Measurements from ENCODE around the gene KIAA1217.

The KIAA1217 gene

DNA sequence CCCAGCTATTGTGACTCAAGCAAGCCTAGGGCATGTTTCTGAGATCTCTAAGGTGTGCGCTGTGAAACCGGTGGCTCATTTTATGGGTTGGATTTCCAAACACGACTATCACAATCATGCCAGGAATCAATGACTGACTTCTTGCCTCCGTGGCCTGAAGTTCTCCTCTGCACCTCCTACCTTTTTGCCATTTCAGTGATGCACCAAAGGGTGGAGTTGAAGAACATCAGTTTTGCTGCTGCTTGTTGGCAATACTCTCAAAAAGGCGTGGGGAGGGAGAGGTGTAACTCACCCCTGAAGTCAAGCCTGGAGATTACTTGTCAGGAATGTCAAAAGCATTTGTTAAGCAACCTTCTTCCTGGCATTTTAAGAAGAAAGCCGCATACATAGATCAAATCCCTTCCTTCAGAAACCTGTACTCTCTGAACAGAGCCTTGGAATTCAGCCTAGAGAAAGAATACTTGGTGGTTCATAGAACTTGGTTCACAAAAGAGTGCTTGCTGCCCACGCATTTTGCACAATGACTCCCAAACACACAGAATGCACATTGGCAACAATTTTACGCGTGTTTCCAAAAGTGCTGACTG lies 41.0 kb downstream of the KIAA1217 start:
- H3K27ac ChIP-seq (ENCODE audit: low read length) = no peak overlapping the region
- no peaks in the 10 kb centered on the region for H3K9me3 ChIP-seq (ENCODE audit: insufficient read depth, low read depth, low read length)
- H3K4me3 ChIP-seq (ENCODE audit: low read length) = no peak overlapping the region
- no peaks in the 10 kb centered on the region for H3K36me3 ChIP-seq (ENCODE audit: insufficient read depth, low read depth, low read length)
- H3K27me3 ChIP-seq (ENCODE audit: insufficient read depth, low read length) = no peaks in the 10 kb centered on the region
- peaks cover 17% of the 10 kb centered on the region for H3K4me1 ChIP-seq (ENCODE audit: insufficient read depth, low read length)
- no peak overlapping the region for H3K9ac ChIP-seq (ENCODE audit: low read depth, low read length)

DNA sequence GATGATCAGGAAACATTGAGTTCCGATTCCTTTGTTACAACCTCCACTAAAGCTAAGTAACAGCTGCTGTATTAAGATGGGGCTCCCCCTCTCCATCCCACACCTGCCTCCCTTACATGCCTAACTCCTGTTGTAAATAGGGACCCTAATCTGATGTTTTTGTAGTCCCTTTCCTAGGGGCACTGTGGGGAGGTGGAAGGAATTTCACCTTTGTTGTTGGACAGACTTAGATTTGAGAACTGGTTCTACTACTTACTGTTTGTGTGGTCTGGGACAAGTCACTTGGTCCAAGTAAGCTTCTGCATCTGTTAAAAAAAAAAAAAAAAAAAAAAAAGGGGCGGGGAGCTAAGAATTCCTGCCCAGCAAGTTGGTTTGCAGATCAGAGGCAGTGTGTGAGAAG lies 42.6 kb downstream of the KIAA1217 start:
- no peaks in the 10 kb centered on the region for H3K9me3 ChIP-seq (ENCODE audit: insufficient read depth, low read depth, low read length)
- no peak overlapping the region for H3K4me3 ChIP-seq (ENCODE audit: low read length)
- no peaks in the 10 kb centered on the region for H3K27me3 ChIP-seq (ENCODE audit: insufficient read depth, low read length)
- no peak overlapping the region for H3K9ac ChIP-seq (ENCODE audit: low read depth, low read length)
- H3K27ac ChIP-seq (ENCODE audit: low read length) = no peak overlapping the region
- no peaks in the 10 kb centered on the region for H3K36me3 ChIP-seq (ENCODE audit: insufficient read depth, low read depth, low read length)
- H3K4me1 ChIP-seq (ENCODE audit: insufficient read depth, low read length) = peaks cover 28% of the 10 kb centered on the region

DNA sequence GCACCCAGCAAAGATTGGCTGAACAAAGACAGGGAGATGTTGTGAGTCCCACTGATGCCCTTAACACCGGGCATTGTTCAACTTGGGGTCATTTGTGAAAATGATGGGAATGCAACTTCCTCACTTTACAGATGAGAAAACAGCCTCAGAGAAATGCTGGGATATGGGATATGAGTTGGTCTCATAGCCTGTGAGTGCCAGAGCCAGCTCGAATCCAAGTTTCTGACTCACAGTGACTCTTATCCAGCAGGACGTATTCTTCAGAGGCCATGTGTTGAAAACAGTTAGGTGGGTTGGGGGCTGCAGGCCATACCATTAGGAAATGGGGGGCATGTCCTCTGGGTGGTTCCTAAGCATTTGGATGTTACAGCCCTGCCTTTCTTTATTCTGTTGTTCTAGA lies 45.2 kb downstream of the KIAA1217 start:
- no peaks in the 10 kb centered on the region for H3K9me3 ChIP-seq (ENCODE audit: insufficient read depth, low read depth, low read length)
- peaks cover 32% of the 10 kb centered on the region for H3K4me1 ChIP-seq (ENCODE audit: insufficient read depth, low read length)
- no peak overlapping the region for H3K4me3 ChIP-seq (ENCODE audit: low read length)
- H3K27ac ChIP-seq (ENCODE audit: low read length) = no peak overlapping the region
- no peaks in the 10 kb centered on the region for H3K36me3 ChIP-seq (ENCODE audit: insufficient read depth, low read depth, low read length)
- no peaks in the 10 kb centered on the region for H3K27me3 ChIP-seq (ENCODE audit: insufficient read depth, low read length)
- H3K9ac ChIP-seq (ENCODE audit: low read depth, low read length) = no peak overlapping the region

DNA sequence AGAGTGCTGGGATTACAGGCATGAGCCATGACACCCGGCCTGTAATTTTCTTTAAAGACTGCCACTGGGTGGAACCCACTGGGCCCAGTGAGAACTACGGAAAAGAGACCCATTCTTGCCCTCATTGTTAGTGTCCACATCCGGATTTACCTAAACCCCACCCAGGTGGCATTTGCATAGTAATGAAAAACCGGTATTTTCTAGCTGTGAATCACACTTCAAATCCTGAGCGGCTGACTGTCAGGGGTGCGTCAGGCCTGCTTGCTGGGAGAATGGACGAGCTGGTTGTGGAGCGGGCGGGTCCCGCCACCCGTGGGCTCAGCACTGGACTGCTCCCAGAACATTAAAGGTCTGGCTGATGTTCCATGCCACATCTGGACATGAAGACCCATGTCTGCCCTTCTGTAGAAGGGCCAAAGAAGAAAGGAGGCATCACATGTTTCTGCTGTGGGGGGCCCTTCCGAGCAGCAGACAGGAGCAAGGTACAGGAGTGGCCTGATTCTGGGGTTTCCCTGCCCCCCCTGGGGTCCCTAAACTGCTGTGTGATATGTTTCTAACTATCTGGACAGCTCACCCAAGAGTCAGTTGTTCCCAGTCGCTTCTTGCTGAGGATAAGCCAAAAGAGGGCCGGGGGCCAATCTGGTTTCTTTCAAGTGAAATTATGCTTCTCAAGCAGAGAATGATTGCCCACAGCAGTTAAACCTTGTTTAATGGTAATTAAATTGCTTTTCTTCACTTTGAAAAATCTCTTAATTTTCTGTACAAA lies 46.4 kb downstream of the KIAA1217 start:
- no peaks in the 10 kb centered on the region for H3K9me3 ChIP-seq (ENCODE audit: insufficient read depth, low read depth, low read length)
- H3K4me1 ChIP-seq (ENCODE audit: insufficient read depth, low read length) = peaks cover 26% of the 10 kb centered on the region; the same call in 1 of the 2 replicates
- H3K27me3 ChIP-seq (ENCODE audit: insufficient read depth, low read length) = no peaks in the 10 kb centered on the region
- H3K27ac ChIP-seq (ENCODE audit: low read length) = peak overlapping the region; percentile 53
- peak overlapping the region; percentile 24 for H3K4me3 ChIP-seq (ENCODE audit: low read length)
- H3K36me3 ChIP-seq (ENCODE audit: insufficient read depth, low read depth, low read length) = no peaks in the 10 kb centered on the region
- H3K9ac ChIP-seq (ENCODE audit: low read depth, low read length) = peak overlapping the region; percentile 43; the same call in 1 of the 2 replicates

DNA sequence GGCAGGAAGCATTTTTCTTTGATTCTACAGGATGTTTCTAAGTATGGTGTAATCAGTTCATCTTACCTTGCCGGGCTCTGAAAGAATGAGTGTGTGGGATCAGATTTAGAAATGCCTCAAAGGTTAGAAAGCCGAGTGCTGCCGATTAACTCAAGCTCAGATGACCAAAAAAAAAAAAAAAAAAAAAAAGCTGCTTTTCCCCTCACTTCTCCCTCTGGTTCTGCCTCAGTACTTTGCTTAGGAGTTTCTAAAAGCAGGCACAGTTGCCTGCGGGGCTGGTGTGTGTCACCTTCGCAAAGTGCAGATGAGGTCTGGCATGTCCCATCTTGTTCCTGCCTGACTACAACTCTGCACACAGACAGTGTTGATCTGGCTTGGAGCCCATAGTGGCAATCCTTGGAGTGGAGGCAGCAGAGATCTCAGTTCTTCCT lies 47.0 kb downstream of the KIAA1217 start:
- peak overlapping the region; percentile 43 for H3K9ac ChIP-seq (ENCODE audit: low read depth, low read length)
- H3K9me3 ChIP-seq (ENCODE audit: insufficient read depth, low read depth, low read length) = no peaks in the 10 kb centered on the region
- peak overlapping the region; percentile 24 for H3K4me3 ChIP-seq (ENCODE audit: low read length)
- peak overlapping the region; percentile 53 for H3K27ac ChIP-seq (ENCODE audit: low read length)
- no peaks in the 10 kb centered on the region for H3K36me3 ChIP-seq (ENCODE audit: insufficient read depth, low read depth, low read length)
- H3K27me3 ChIP-seq (ENCODE audit: insufficient read depth, low read length) = no peaks in the 10 kb centered on the region
- H3K4me1 ChIP-seq (ENCODE audit: insufficient read depth, low read length) = peaks cover 26% of the 10 kb centered on the region; the same call in 1 of the 2 replicates

DNA sequence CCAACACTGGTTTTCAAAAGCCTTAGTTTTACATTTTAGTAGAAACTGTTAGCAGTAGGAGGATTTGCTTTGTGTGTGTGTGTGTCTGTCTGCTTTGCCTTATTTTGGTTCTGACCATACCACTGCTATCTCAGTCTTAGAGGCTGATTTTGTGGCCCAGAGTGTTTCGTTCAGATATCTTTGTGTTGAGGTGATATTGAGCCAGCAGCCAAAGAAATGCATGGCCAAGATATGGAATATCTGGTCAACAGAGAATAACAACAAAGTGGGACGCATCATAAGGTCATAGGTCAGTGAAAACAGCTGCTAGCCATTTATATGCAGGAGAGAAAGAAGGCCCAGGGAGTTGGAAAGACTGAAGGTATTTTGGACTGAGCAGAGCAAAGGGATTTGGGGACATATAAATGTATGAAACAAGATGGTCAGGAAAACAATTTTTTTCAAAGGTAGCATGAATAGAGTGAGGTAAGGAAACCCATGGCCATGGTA lies 47.7 kb downstream of the KIAA1217 start:
- Histone ChIP-seq H3K4me1 (ENCODE audit: insufficient read depth, low read length) (peaks cover 22% of the 10 kb centered on the region; the same call in 1 of the 2 replicates), H3K27ac (ENCODE audit: low read length) (peak overlapping the region; percentile 53), H3K9me3 (ENCODE audit: insufficient read depth, low read depth, low read length) (no peaks in the 10 kb centered on the region), H3K4me3 (ENCODE audit: low read length) (peak overlapping the region; percentile 24; the same call in 1 of the 2 replicates), H3K9ac (ENCODE audit: low read depth, low read length) (peak overlapping the region; percentile 43; the same call in 1 of the 2 replicates), H3K36me3 (ENCODE audit: insufficient read depth, low read depth, low read length) (no peaks in the 10 kb centered on the region), H3K27me3 (ENCODE audit: insufficient read depth, low read length) (no peaks in the 10 kb centered on the region)

DNA sequence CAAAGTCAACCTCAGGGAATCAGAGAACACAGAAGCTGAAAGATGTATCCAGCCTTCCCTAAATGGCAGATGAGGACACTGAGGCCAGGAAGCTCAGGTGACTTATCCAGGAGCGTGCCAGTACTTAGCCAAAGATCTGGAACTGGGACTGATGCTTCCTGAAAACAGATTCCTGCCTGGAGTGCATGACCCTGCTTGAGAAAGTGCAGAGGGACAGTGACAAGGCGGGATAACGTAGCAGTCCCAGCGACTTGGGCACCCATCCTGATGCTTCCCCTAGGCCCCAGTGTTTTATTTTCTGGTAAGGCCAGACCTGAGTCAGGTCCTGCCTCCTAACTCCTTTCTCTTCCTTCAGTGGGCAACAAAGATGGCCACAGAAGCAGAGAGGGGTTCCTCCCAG lies 48.6 kb downstream of the KIAA1217 start:
- no peak overlapping the region for H3K9ac ChIP-seq (ENCODE audit: low read depth, low read length)
- no peak overlapping the region for H3K27ac ChIP-seq (ENCODE audit: low read length)
- no peaks in the 10 kb centered on the region for H3K9me3 ChIP-seq (ENCODE audit: insufficient read depth, low read depth, low read length)
- H3K4me1 ChIP-seq (ENCODE audit: insufficient read depth, low read length) = peaks cover 18% of the 10 kb centered on the region; the same call in 1 of the 2 replicates
- no peaks in the 10 kb centered on the region for H3K36me3 ChIP-seq (ENCODE audit: insufficient read depth, low read depth, low read length)
- no peaks in the 10 kb centered on the region for H3K27me3 ChIP-seq (ENCODE audit: insufficient read depth, low read length)
- no peak overlapping the region for H3K4me3 ChIP-seq (ENCODE audit: low read length)

DNA sequence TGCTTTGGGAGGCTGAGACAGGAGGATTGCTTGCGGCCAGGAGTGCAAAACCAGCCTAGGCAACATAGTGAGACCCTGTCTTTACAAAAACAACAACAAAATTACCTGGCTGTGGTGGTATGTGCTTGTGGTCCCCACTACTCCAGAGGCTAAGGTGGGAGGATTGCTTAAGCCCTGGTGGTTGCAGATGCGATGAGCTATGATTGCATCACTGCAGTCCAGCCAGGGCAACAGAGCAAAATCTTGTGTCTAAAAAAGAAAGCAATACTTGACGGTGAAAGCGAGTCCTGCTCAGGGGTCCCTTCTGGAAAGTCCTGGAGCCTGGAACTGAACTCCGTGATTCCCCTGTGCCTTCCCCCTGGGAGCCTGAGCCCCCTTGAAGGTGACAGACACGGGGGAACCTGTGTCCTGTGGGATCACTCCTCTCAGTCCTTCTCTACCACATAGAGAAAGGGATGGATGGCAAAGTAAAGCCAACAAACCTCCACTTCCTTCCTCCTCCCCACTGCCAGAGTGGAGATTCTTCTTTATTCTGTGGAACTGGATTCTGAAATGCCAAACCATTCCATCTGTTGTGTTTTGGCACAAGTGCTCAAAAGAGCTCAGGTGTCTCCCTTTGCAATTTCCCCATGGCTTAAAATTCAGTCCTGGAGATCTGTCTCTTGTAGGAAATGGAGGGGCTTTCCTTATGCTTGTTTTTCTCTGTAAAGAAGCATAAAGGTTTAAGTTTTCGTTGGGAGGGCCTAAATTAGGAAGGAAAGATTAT lies 50.6 kb downstream of the KIAA1217 start:
- no peaks in the 10 kb centered on the region for H3K9me3 ChIP-seq (ENCODE audit: insufficient read depth, low read depth, low read length)
- H3K36me3 ChIP-seq (ENCODE audit: insufficient read depth, low read depth, low read length) = no peaks in the 10 kb centered on the region
- H3K4me1 ChIP-seq (ENCODE audit: insufficient read depth, low read length) = peaks cover 19% of the 10 kb centered on the region; the same call in 1 of the 2 replicates
- H3K27ac ChIP-seq (ENCODE audit: low read length) = no peak overlapping the region
- no peak overlapping the region for H3K4me3 ChIP-seq (ENCODE audit: low read length)
- H3K27me3 ChIP-seq (ENCODE audit: insufficient read depth, low read length) = no peaks in the 10 kb centered on the region
- no peak overlapping the region for H3K9ac ChIP-seq (ENCODE audit: low read depth, low read length)

DNA sequence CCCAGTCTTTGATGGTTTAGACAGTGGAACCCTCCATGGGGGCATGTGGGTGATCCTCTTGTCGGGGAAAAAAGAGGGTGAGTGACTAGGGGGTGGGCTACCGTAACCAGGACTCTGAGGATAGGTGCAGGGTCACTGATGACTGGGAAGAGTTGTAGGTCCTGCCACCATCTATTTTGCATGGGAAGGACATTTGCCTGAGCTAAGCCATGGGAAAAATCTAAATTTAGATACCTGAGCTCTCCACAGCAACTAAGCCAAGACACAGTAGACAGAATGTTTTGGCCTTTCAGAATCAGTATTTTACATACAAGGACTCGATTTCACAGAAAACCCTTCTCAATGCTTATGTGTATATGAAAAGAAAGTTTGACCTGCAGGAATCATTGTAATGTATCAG lies 52.7 kb downstream of the KIAA1217 start:
- no peak overlapping the region for H3K9ac ChIP-seq (ENCODE audit: low read depth, low read length)
- H3K9me3 ChIP-seq (ENCODE audit: insufficient read depth, low read depth, low read length) = no peaks in the 10 kb centered on the region
- H3K27me3 ChIP-seq (ENCODE audit: insufficient read depth, low read length) = no peaks in the 10 kb centered on the region
- peaks cover 9% of the 10 kb centered on the region; the same call in 1 of the 2 replicates for H3K4me1 ChIP-seq (ENCODE audit: insufficient read depth, low read length)
- no peaks in the 10 kb centered on the region for H3K36me3 ChIP-seq (ENCODE audit: insufficient read depth, low read depth, low read length)
- H3K4me3 ChIP-seq (ENCODE audit: low read length) = no peak overlapping the region
- H3K27ac ChIP-seq (ENCODE audit: low read length) = no peak overlapping the region

DNA sequence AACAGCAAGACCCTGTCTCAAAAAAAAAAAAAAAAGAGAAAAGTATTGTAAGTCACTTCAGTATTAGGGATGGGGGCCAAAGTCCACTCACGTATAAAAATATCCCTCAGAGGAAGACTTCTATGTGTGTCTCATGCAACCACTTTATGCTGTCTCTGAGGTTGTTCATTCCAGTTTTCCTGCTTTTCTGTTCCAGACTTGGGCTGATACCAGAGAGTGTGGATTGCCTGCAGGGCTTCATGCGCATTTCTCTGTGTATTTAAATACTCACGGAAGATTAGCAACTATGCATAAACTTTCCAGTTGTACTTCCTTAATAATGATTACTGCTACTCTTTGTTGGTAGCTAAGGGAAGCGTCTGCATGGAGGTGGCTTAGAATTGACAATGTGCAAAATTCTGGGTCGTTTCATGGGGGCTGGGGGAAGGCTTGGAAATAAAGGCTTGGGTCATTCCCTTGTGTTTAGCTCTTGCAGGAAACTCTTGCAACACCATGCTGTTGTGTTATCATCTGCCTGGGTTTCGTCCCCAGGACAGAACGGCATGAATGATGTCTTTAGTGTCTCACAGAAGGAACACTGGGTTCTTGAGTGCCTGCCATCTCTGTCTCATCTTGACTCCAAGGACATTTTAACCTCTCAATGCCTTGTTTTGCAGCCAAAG lies 54.1 kb downstream of the KIAA1217 start:
- Histone ChIP-seq H3K4me1 (ENCODE audit: insufficient read depth, low read length) (peaks cover 5% of the 10 kb centered on the region; the same call in 1 of the 2 replicates), H3K27ac (ENCODE audit: low read length) (no peak overlapping the region), H3K36me3 (ENCODE audit: insufficient read depth, low read depth, low read length) (0 out of 2 replicates have a peak, but pooled peaks cover 3% of the 10 kb centered on the region), H3K27me3 (ENCODE audit: insufficient read depth, low read length) (no peaks in the 10 kb centered on the region), H3K9ac (ENCODE audit: low read depth, low read length) (no peak overlapping the region), H3K4me3 (ENCODE audit: low read length) (no peak overlapping the region), H3K9me3 (ENCODE audit: insufficient read depth, low read depth, low read length) (no peaks in the 10 kb centered on the region)

DNA sequence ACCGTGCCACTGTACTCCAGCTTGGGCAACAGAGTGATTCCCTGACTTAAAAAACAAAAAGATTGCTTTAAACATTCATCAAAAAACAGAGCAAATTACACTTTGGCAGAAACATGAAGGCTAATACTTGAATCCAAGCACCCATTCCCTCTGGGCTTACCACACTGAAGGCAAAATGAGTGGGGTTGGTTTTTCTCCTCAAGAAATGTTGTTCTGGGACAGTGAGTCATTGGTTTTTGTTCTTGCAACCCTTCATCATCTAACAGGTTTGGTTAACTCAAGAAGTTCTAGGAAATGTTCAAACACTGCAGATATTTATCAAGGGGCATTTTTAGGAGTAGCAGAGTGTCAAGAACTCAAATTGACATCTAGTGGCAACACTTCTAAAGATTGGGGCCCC lies 60.5 kb downstream of the KIAA1217 start:
- Histone ChIP-seq H3K36me3 (ENCODE audit: insufficient read depth, low read depth, low read length) (0 out of 2 replicates have a peak, but pooled peaks cover 5% of the 10 kb centered on the region), H3K4me1 (ENCODE audit: insufficient read depth, low read length) (no peaks in the 10 kb centered on the region), H3K9me3 (ENCODE audit: insufficient read depth, low read depth, low read length) (no peaks in the 10 kb centered on the region), H3K4me3 (ENCODE audit: low read length) (no peak overlapping the region), H3K27me3 (ENCODE audit: insufficient read depth, low read length) (no peaks in the 10 kb centered on the region), H3K9ac (ENCODE audit: low read depth, low read length) (no peak overlapping the region), H3K27ac (ENCODE audit: low read length) (no peak overlapping the region)

Measured in iPS-20b (cell line).